HG02610 (cell line): ENCODE results near the gene CDKN3.
"Not testable (repeated sequence)": the region's sequence is repeated elsewhere in the genome, so short reads cannot be mapped to it uniquely, and the experiment has no call there.

ENCODE experiments used
- ATAC-seq: cut with Tn5 transposase; IDR thresholded peaks from one replicate; pipeline ENCODE4 v1.9.1; 2021; ENCODE audit warnings: mild to moderate bottlenecking, moderate library complexity; ENCODE audit not compliant: unreplicated experiment

The CDKN3 gene

GRCh38 chr14:54423991-54424390, 27.2 kb downstream of the CDKN3 start:
- ATAC-seq, result no peak

DNA sequence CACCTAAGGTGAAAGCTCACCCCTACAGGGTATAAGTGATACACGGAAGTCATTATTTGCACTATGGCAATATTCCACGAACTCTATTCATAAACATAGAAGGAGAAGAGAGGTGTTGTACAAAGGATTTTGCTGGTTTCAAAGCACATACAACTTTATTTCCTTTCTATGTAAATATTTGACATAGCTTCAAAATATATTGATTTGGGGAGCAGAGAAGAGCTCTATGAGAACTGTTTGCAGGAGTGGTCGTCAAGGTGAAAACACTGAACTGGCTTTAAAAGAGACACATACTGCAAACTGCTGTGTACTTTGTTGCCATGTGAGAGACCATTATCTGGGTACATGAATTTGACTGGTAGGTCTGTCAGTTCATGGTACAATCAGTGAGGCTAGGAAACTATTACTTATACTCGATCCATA, 27.7 kb downstream of the CDKN3 start:
- ATAC-seq, result no peak

GRCh38 chr14:54425068-54425467, 28.3 kb downstream of the CDKN3 start:
- no peak for ATAC-seq

DNA sequence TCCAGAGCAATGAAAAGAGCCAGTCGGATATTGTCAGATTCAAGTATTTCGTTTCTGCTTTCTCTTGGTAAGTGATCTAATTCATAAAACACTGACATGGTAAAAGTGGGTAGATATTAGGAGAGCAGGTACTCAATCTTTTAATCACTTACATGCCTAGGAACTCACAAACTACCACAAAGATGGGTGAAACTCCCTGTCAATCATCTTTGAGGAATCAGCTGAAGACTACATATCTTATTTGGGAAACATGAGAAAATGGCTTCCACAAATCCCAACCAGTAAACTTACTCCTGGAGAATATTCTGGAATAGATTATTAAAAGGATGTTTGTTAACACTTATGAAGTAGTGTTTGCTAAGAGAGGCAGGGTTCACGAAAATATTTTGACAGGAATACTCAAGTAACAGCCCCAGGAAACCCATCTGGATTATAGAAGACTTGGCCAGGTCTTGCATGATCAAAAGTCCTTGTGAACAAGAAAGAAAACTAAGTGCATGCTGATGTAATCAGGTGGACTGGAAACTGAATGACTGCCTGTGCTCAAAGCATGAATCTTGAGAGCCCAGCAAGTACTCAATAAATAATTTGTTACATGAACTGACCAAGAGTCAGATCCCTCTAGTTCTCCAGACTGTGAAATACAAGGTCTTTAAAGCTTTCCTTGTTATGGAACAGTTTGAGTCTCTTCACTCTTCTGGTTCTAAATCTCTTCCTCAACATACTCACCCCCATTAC, 28.9 kb downstream of the CDKN3 start:
- ATAC-seq, result no peak

GRCh38 chr14:54427871-54428270, 31.1 kb downstream of the CDKN3 start:
- no peak for ATAC-seq

DNA sequence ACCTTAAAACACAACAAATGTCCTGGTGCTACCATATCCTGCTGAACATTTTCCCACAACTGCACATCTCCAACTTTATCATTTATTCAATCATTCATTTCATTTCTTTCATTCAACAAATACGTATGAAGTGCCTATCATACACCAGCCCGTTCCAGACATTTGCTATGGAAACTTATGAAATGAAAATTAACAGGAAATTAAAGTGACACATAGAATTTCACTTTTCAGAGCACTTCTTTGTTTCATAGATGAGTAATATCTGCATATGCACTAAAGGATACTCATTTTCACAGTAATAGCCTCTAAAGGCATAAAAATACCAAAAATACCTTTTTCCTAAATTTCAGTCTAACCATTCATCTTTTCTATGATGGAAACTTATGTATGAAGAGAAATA, 31.7 kb downstream of the CDKN3 start:
- no peak for ATAC-seq

- ATAC-seq, result peak; percentile 63
Measured at GRCh38 chr14:54435500-54435981, 38.7 kb downstream of the CDKN3 start.

- ATAC-seq, result not testable (repeated sequence)
Measured at GRCh38 chr14:54437954-54438353, 41.1 kb downstream of the CDKN3 start.

DNA sequence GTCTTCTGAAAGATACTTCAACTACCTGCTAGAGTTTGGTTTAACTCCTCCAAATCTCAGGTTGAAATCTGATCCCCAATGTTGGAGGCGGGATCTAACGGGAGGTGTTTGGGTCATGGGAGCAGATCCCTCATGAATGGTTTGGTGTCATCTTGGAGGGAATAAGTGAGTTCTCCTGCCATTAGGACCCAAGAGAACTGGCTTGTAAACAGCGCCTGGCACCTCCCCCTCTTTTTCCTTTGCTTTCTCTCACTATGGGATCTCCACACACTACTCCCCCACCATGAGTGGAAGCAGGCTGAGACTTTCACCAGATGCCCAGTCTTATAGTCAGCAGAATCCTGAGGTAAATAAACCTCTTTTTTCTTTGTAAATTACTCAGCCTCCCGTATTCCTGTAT, 41.9 kb downstream of the CDKN3 start:
- ATAC-seq, result no peak

DNA sequence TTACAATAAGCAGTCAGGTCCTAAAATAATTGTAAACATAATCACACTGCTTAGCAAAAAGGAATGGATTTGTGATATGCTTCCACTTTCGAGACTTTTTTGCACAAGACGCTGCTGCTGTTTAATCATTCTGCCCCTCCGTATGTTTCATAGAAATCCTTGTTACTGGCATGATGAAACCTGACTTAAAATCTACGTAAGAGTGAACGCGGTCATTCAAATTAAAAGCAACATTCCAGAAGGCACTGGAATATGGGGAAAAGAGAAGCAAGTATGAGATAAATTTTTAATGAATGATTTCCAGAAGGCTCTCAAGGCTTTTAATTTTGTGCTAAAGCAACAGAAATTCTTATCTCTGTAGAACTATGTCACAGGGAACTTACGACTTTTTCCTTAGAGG, 43.2 kb downstream of the CDKN3 start:
- no peak for ATAC-seq

DNA sequence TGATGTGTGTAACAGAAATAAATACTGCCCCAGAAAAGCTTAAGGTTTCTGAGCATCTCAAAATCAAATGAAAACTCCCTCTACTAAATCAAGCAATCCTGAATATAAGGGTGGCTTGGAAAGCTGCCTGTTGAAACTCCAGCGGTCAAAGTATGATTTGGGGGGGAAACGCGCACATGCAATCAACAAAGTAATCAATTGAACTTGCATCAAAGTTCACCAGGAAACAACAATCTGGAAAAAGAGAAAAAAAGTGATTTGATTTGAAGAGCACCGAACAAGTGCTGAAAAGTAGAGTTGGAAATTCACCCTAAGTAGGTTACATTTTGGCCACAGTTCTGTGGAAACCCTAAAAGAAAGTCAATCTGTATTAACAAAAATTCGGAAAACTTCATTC, 43.7 kb downstream of the CDKN3 start:
- ATAC-seq, result no peak

- peak; percentile 97 for ATAC-seq
Measured at GRCh38 chr14:54440873-54441868, 44.4 kb downstream of the CDKN3 start, which contains the start of gene CNIH1. TSS of gene CNIH1 (minus strand) at chr14:54441374. CDS start at chr14:54441327, 47 bp downstream.

- ATAC-seq, result not testable (repeated sequence)
Measured at GRCh38 chr14:54442961-54443360, 46.2 kb downstream of the CDKN3 start.

- no peak for ATAC-seq
Measured at GRCh38 chr14:54443981-54444380, 47.2 kb downstream of the CDKN3 start.

GRCh38 chr14:54444681-54445080, 47.9 kb downstream of the CDKN3 start:
- ATAC-seq, result no peak

DNA sequence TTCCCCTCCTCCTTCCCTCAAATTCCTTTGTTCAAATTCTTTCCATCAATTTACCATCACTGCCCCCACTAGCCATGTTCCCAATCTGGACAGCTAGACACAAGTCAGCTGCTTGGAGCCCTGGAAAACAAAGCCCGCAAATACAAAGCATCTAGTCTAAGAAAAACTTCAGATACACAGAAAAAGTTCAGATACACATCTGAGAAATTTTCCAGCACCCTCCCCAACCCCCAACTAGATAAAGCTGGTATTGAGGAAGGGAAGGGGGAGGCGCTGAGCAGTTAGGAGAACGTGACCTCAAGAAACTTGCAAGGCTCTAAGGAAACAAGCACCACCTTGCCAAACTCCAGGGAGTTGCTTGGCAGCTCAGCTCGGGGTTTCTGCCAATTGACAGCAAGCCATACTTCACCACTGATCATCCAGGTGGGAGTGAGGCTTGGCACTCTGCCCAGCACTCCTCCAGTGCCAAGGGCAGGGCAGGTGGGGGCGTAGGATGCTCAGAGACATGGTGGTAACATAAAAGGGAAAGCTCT, 49.4 kb downstream of the CDKN3 start:
- ATAC-seq, result no peak

- no peak for ATAC-seq
Measured at GRCh38 chr14:54447231-54447692, 50.5 kb downstream of the CDKN3 start.

DNA sequence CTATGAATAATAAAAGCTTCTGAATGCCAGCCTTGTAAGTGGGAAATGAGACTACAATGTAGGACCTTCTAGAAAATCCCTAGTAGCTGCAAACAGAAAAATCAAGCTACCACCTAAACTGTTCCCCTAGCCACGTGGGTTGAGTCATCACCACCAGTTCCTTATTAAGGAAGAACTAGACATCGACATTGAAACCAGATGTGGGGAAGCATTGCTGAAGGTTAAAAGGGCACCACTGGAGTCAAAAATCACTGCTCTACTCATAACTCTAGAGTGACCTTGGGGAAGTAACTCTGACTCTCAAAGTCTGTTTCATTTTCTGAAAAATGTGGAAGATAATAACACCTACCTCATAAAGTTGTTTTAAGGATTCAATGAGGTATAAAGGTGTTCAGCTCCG, 53.7 kb downstream of the CDKN3 start:
- ATAC-seq, result peak; percentile 74

GRCh38 chr14:54451121-54451601, 54.4 kb downstream of the CDKN3 start:
- ATAC-seq, result no peak

- ATAC-seq, result no peak
Measured at GRCh38 chr14:54451961-54452360, 55.2 kb downstream of the CDKN3 start.

GRCh38 chr14:54453252-54453651, 56.4 kb downstream of the CDKN3 start:
- no peak for ATAC-seq
